GM12892 (cell line): Measurements from ENCODE around the gene CFHR3. TPM values are rescaled to one million over a fixed set of nuclear protein-coding genes. Genes with fewer than 3 reads are reported as not detected.
A peak's percentile ranks its signal among the peaks of the same experiment; 100 is the strongest.
"Not testable (repeated sequence)": the region's sequence is repeated elsewhere in the genome, so short reads cannot be mapped to it uniquely, and the experiment has no call there.

ENCODE experiments used
- DNase-seq: peaks from one replicate; pipeline ENCODE4 v3.0.0; 2011; ENCODE audit not compliant: insufficient read length
- FAIRE-seq: peaks from 2 replicates; lab custom pipeline; 2011; peaks lifted over from hg19 to GRCh38; lab: Jason Lieb, UNC
- POLR2A ChIP-seq: IDR thresholded peaks from 2 replicates; pipeline ENCODE4 v1.6.1; 2011; ENCODE audit warnings: low read depth, low read length, control low read depth
- POLR2AphosphoS5 ChIP-seq: IDR thresholded peaks from 2 replicates; pipeline ENCODE4 v1.6.1; 2011; ENCODE audit warnings: low read depth, low read length, control low read depth
- TAF1 ChIP-seq: IDR thresholded peaks from 2 replicates; pipeline ENCODE4 v1.6.1; 2011; ENCODE audit warnings: low read depth, mild to moderate bottlenecking, control low read depth, low read length, borderline replicate concordance
- polyA plus RNA-seq: library from polyadenylated mRNA; unstranded; fragments of >200 nt; gene quantifications from one replicate; pipeline ENCODE4 v1.2.1, GENCODE V29; 2012; ENCODE audit warnings: missing spikeins, inconsistent platforms; ENCODE audit not compliant: missing spikeins

Gene CFHR3
- not detected for polyA plus RNA-seq

GRCh38 chr1:196774603-196775002 lies at the start of gene CFHR3:
Gene CFHR3 (plus strand): TSS chr1:196774840. CDS start chr1:196774887, 47 bp downstream.
- no peak for DNase-seq
- no peak for FAIRE-seq
- TF ChIP-seq TAF1 (no peak), POLR2A (no peak)

GRCh38 chr1:196732526-196732925 lies 42.1 kb upstream of the CFHR3 start:
- DNase-seq (no peak), FAIRE-seq (peak; percentile 51)
- TF ChIP-seq POLR2A (no peak), POLR2AphosphoS5 (no peak), TAF1 (no peak)

- TF ChIP-seq POLR2A (no peak), POLR2AphosphoS5 (no peak), TAF1 (no peak)
- FAIRE-seq: no peak
- DNase-seq: no peak
These were observed 41.3 kb upstream of the CFHR3 start for GRCh38 chr1:196733091-196733970.

GRCh38 chr1:196734006-196734405 lies 40.6 kb upstream of the CFHR3 start:
- no peak for TF ChIP-seq POLR2A
- TF ChIP-seq POLR2AphosphoS5: no peak
- TF ChIP-seq TAF1: no peak
- no peak for FAIRE-seq
- no peak for DNase-seq

- no peak for TF ChIP-seq POLR2A
- no peak for TF ChIP-seq TAF1
- TF ChIP-seq POLR2AphosphoS5: no peak
- FAIRE-seq (no peak), DNase-seq (no peak)
These were observed 40.2 kb upstream of the CFHR3 start for GRCh38 chr1:196734460-196734859.

- TF ChIP-seq TAF1 (no peak), POLR2AphosphoS5 (no peak), POLR2A (no peak)
- DNase-seq (no peak), FAIRE-seq (no peak)
These were observed 35.9 kb upstream of the CFHR3 start for GRCh38 chr1:196738730-196739129.

GRCh38 chr1:196743244-196743643 lies 31.4 kb upstream of the CFHR3 start:
- FAIRE-seq: peak; percentile 86
- not testable (repeated sequence) for DNase-seq

- FAIRE-seq: peak; percentile 64
- DNase-seq: not testable (repeated sequence)
These were observed 9.5 kb upstream of the CFHR3 start for GRCh38 chr1:196765019-196765740.

- DNase-seq, FAIRE-seq: not testable (repeated sequence)
These were observed 4.8 kb upstream of the CFHR3 start for GRCh38 chr1:196769823-196770222.

- no peak for FAIRE-seq
- TF ChIP-seq POLR2A (no peak), POLR2AphosphoS5 (no peak), TAF1 (no peak)
- no peak for DNase-seq
These were observed 927 bp upstream of the CFHR3 start for GRCh38 chr1:196773713-196774112.

GRCh38 chr1:196774175-196774574 lies 465 bp upstream of the CFHR3 start:
- DNase-seq: no peak
- no peak for TF ChIP-seq POLR2A
- no peak for TF ChIP-seq TAF1
- no peak for TF ChIP-seq POLR2AphosphoS5
- FAIRE-seq: no peak

- DNase-seq (no peak), FAIRE-seq (no peak)
- TF ChIP-seq POLR2A (no peak), TAF1 (no peak), POLR2AphosphoS5 (no peak)
These were observed 3.0 kb downstream of the CFHR3 start for GRCh38 chr1:196777603-196778002.

GRCh38 chr1:196779093-196779492 lies 4.5 kb downstream of the CFHR3 start:
- TF ChIP-seq POLR2A: no peak
- no peak for TF ChIP-seq POLR2AphosphoS5
- no peak for TF ChIP-seq TAF1
- no peak for DNase-seq
- no peak for FAIRE-seq

- DNase-seq, FAIRE-seq: not testable (repeated sequence)
These were observed 16.6 kb downstream of the CFHR3 start for GRCh38 chr1:196791252-196791651.

- DNase-seq, FAIRE-seq: not testable (repeated sequence)
These were observed 19.5 kb downstream of the CFHR3 start for GRCh38 chr1:196794103-196794502.
